NCI-H226 (cell line): ENCODE results near the gene PI4K2B.
"Not testable (repeated sequence)": the region's sequence is repeated elsewhere in the genome, so short reads cannot be mapped to it uniquely, and the experiment has no call there.

Source experiments
- DNase-seq: peaks from one replicate; pipeline ENCODE4 v3.0.0-alpha.2; 2015

The PI4K2B gene

DNA sequence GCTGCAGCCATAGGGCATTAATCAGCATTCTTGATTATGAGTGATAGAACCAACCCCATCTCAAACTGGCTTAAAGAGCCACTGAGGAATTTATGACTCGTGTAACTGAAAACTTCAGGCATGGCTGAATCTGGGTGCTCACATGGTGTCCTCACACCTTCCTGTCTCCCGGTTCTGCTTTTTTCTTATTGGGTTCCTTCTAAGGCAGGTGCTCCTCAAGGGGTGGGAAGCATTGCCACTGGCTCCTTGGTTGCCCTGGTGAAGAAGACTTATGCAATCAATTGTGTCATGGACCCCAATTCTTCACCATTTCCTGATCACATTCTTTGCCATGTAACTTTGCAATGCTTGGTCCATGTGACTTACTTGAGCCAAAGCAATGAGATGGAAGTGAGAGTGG lies 74.5 kb downstream of the PI4K2B start:
- DNase-seq: no peak

DNA sequence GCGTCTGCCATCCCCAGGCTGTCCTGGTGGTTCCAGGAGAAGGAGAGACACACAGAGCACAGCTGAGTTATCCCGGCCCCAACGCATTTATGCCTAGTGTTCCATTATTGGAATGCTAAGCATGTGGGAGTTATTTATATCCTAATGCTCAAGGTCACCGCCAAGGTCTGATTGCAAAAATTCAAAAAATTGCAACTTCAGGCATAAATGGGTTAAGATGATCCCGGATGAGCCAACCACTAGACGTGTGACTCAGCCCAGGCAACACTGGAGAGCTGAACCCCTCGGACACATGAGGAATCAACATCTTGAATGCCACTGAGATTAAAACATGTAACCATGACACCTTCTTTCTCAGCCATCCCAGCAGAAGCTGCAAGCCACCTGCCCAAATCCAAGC lies 74.9 kb downstream of the PI4K2B start:
- DNase-seq: no peak

DNA sequence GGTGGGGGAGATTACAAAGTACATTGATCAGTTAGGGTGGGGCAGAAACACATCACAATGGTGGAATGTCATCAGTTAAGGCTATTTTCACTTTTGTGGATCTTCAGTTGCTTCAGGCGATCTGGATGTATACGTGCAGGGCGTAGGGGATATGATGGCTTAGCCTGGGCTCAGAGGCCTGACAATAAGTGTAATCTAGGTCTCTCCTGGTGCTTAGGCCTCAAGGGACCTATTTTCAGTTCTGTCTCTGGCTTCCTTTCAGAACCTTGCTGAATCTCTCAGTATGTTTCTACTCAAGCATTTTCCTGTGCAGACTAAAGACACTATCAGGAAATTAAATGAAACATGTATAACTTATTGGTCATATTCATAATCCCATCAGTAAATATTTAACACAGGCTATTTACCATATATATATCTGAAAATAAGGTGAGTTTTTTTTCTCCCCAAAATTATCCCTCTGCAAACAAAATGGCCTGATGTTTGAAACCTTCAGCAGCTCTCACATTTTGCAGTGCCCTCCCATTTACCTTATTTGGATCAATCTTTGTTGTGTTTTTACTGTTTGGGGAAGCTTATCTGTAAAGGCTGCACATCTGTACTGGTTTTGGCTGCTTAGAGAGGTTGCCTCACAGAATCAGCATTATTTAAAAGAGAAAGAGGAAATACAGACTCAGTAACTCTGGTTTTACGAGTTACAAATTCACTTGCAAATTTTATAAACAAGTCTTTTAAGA lies 76.4 kb downstream of the PI4K2B start:
- DNase-seq: no peak

DNA sequence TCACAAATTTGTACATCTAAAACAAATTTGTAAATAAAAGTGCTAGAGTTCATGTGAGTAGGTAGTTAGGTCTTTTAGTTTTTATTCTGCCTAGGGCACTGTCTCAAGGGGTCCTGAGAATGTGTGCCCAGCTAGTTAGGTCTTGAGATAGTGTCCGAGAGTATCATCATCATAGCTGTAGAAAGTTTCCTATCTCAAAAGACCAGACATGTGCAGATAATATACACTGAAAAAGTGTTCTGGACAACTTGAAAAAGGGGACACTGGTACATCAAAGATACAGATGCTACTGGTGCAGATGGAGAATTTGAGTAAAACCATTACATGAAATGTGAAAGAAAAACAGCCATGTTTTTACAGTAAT lies 77.0 kb downstream of the PI4K2B start:
- DNase-seq: no peak

DNA sequence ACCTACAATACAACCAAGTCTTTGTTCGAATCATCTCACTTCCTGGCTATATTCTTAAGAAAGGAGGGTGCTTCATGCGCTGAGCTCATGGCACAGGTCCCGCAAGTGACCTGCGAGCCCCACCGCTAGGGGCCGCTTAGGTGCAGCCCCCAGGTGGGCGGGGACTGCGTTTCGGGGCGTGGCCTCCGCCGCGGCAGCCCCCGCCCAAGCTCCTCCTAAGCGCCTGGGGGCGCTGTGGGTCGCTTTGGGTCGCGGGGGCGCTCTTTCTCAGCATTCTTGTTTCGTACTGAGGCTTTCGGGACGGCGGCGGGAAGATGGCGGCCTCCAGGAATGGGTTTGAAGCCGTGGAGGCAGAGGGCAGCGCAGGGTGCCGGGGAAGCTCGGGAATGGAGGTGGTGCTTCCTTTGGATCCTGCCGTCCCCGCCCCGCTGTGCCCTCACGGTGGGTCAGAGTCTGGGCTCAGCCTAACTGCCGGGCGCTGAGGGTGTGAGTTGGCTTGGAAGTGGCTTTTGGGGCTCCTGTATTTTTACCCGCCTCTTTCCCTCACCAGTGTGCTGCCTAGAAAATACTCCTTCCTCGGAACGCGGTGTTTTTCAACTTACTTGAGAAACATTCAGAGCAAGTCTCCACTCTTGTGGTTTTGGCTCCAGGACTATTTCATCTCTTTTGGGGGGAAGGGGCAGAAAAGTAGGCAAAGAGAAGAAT lies 78.8 kb downstream of the PI4K2B start, which contains the start of gene ZCCHC4:
ZCCHC4 (plus strand) TSS at position 279 of the 705 bp plus-strand sequence; CDS start at position 315, 36 bp downstream.
- DNase-seq: peak; percentile 68

DNA sequence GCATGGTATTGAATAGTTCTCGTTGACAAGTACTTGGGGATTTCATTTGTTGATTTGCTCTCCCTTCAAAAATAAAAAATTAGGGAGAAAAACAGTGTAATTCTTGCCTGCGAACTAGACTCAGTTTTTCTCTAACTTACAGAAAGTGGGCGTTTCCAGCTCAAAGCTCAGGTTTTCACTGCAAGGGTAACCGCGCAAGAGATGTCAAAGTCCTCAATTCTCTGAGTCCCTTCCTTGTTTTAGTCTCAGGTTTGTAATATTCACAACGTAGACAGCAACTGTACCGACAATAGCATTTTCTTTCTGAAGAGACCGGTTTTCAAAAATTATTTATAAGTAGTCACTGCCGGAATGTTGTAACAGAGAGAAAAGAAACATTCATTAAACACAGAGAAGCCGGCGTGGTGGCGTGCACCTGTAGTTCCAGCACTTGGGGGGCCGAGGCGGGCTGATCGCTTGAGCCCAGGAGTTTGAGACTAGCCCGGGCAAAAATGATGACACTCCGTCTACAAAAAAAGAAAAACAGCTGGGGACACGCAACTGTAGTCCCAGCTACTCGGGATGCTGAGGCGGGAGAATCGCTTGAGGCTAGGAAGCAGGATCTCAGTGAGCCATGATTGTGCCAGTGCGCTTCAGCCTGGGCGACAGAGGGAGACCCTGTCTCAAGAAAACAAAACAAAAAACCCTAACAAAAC lies 79.5 kb downstream of the PI4K2B start:
- no peak for DNase-seq

DNA sequence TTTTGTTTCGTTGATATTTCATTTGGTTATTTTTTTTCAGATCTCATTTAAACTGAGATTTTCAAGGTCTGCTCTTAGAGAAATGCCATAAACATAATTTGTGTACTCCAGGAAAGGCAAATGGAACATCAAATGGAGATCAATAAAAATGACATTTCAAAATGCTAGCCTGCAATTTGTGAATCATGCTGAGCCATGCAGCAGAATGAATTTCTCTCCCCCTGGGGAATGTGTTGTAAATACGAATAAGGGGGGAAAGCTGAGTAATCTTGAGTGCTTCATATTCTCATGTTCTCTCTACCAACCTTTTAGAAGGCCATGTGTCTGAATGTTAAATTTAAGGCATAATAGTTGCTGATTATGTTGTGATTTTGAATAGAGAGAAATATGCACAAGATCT lies 86.5 kb downstream of the PI4K2B start:
- DNase-seq: no peak

DNA sequence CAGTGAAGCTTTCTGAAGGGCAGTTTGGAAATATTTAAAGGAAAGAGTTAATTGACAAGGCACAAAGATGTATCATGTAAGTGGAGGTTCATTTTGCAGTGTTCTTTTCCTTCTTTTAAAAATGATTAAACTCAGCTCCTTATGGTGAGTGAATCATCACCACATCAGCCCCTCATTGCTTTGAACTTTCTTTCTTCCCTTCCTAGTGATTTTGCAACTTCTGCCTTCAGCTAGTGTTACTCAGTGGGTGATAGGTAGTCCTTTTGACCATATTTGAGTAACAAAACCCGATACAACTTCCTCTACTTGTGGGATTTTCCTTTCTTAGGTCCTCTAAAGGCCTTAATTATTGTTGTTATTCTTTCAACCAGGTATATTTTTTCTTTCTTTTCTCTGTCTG lies 86.9 kb downstream of the PI4K2B start:
- peak; percentile 49 for DNase-seq

DNA sequence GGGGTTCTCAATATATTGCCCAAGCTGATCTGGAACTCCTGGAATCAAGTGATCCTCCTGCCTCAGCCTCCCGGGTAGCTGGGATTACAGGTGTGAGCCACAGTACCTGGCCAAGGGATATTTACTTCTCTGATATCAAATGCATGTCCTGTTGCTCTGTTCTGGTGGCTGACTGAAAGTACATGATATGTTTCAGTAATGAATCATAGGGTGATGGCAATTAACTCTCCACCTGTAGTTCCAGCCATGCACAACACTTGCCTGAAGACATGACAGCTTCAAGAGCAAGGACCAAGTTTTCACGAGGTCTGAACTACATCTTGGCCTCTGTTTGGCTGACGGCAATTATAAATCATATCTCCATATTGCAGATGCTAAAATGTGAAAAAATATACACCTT lies 87.9 kb downstream of the PI4K2B start:
- no peak for DNase-seq

DNA sequence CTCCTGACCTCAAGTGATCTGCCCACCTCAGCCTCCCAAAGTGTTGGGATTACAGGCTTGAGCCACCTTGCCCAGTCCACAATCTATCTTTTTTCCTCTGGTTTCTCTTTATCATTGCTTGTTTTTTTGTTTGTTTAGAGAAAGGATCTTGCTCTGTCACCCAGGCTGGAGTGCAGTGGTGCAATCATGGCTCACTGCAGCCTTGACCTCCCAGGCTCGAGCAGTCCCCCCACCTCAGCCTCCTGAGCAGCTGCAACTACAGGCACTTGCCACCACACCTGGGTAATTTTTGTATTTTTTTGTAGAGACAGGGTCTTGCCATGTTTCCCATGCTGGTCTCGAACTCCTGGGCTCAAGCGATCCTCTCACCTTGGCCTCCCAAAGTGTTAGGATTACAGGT lies 94.6 kb downstream of the PI4K2B start:
- not testable (repeated sequence) for DNase-seq
